H9 (cell line): ENCODE results near the gene TMEM181. TPM values are rescaled to one million over a fixed set of nuclear protein-coding genes. Genes with fewer than 3 reads are reported as not detected.

Experiments
- DNase-seq: peaks from one replicate; pipeline ENCODE4 v3.0.0-alpha.2; 2017
- H2AFZ ChIP-seq: one replicate; pipeline ENCODE4 v1.6.1; 2013; ENCODE audit warnings: mild to moderate bottlenecking, low read length, control low read depth, moderate library complexity
- H2AK5ac ChIP-seq: 2 replicates; pipeline ENCODE4 v1.6.1; 2013; ENCODE audit warnings: low read length, control low read depth, mixed read lengths; ENCODE audit not compliant: insufficient read length
- H2BK120ac ChIP-seq: one replicate; pipeline ENCODE4 v1.6.1; 2013; ENCODE audit warnings: low read depth, mild to moderate bottlenecking, low read length, control low read depth, inconsistent platforms; ENCODE audit not compliant: poor library complexity, severe bottlenecking
- H2BK12ac ChIP-seq: 2 replicates; pipeline ENCODE4 v1.6.1; 2013; ENCODE audit warnings: low read length, control low read depth, mixed read lengths, low read depth; ENCODE audit not compliant: insufficient read length
- H2BK15ac ChIP-seq: 2 replicates; pipeline ENCODE4 v1.6.1; 2013; ENCODE audit warnings: low read depth, low read length, control low read depth
- H2BK20ac ChIP-seq: one replicate; pipeline ENCODE4 v1.6.1; 2013; ENCODE audit warnings: low read depth, mild to moderate bottlenecking, low read length, control low read depth, inconsistent platforms; ENCODE audit not compliant: poor library complexity, severe bottlenecking
- H2BK5ac ChIP-seq: 2 replicates; pipeline ENCODE4 v1.6.1; 2013; ENCODE audit warnings: low read length, control low read depth, mixed read lengths; ENCODE audit not compliant: insufficient read length
- H3K14ac ChIP-seq: 2 replicates; pipeline ENCODE4 v1.6.1; 2013; ENCODE audit warnings: low read length, control low read depth; ENCODE audit not compliant: insufficient read depth
- H3K18ac ChIP-seq: 2 replicates; pipeline ENCODE4 v1.6.1; 2013; ENCODE audit warnings: low read depth, mild to moderate bottlenecking, mixed read lengths, low read length, control low read depth; ENCODE audit not compliant: insufficient read length
- H3K23ac ChIP-seq: 2 replicates; pipeline ENCODE4 v1.6.1; 2013; ENCODE audit warnings: low read length, control low read depth, mixed read lengths, low read depth; ENCODE audit not compliant: insufficient read length
- H3K23me2 ChIP-seq: 2 replicates; pipeline ENCODE4 v1.6.1; 2013; ENCODE audit warnings: low read depth, mild to moderate bottlenecking, mixed read lengths, low read length, control low read depth; ENCODE audit not compliant: insufficient read length, poor library complexity, severe bottlenecking
- H3K27ac ChIP-seq: 2 replicates; pipeline ENCODE4 v1.5.1; 2013; ENCODE audit warnings: low read length, control low read depth, mixed read lengths, low read depth; ENCODE audit not compliant: insufficient read length
- H3K27me3 ChIP-seq: 2 replicates; pipeline ENCODE4 v1.6.1; 2013; ENCODE audit warnings: low read length, control low read depth, inconsistent platforms; ENCODE audit not compliant: insufficient read depth
- H3K4ac ChIP-seq: 2 replicates; pipeline ENCODE4 v1.6.1; 2013; ENCODE audit warnings: low read depth, mild to moderate bottlenecking, control low read depth, inconsistent platforms, low read length, moderate library complexity
- H3K4me1 ChIP-seq: 2 replicates; pipeline ENCODE4 v1.6.1; 2013; ENCODE audit warnings: low read length, control low read depth, inconsistent platforms; ENCODE audit not compliant: insufficient read depth
- H3K4me2 ChIP-seq: 2 replicates; pipeline ENCODE4 v1.6.1; 2013; ENCODE audit warnings: low read length, control low read depth, mixed read lengths; ENCODE audit not compliant: insufficient read length, insufficient read depth
- H3K56ac ChIP-seq: 2 replicates; pipeline ENCODE4 v1.6.1; 2013; ENCODE audit warnings: low read depth, mild to moderate bottlenecking, mixed read lengths, low read length, control low read depth; ENCODE audit not compliant: insufficient read length
- H3K79me1 ChIP-seq: 2 replicates; pipeline ENCODE4 v1.6.1; 2013; ENCODE audit warnings: low read depth, mild to moderate bottlenecking, moderate library complexity, low read length, control low read depth, inconsistent platforms; ENCODE audit not compliant: insufficient read depth, poor library complexity, severe bottlenecking
- H3K79me2 ChIP-seq: 2 replicates; pipeline ENCODE4 v1.6.1; 2013; ENCODE audit warnings: low read length, control low read depth, inconsistent platforms; ENCODE audit not compliant: insufficient read depth
- H3K9ac ChIP-seq: 2 replicates; pipeline ENCODE4 v1.6.1; 2013; ENCODE audit warnings: low read length, control low read depth, mixed read lengths; ENCODE audit not compliant: insufficient read length; ENCODE audit errors: extremely low read depth
- H3K9me3 ChIP-seq: one replicate; pipeline ENCODE4 v1.6.1; 2013; ENCODE audit warnings: low read depth, low read length, inconsistent platforms; ENCODE audit not compliant: control insufficient read depth
- H3T11ph ChIP-seq: one replicate; pipeline ENCODE4 v1.6.1; 2013; ENCODE audit warnings: mild to moderate bottlenecking, low read length, control low read depth, inconsistent platforms
- H4K20me1 ChIP-seq: one replicate; pipeline ENCODE4 v1.6.1; 2013; ENCODE audit not compliant: control insufficient read depth, insufficient read length, insufficient read depth
- H4K5ac ChIP-seq: 2 replicates; pipeline ENCODE4 v1.6.1; 2013; ENCODE audit warnings: low read depth, mild to moderate bottlenecking, mixed read lengths, low read length, control low read depth; ENCODE audit not compliant: insufficient read length
- H4K8ac ChIP-seq: replicated peaks from 2 replicates; pipeline ENCODE4 v1.6.1; 2013; ENCODE audit warnings: low read length, control low read depth, mixed read lengths, low read depth; ENCODE audit not compliant: insufficient read length
- H4K91ac ChIP-seq: 2 replicates; pipeline ENCODE4 v1.6.1; 2013; ENCODE audit warnings: low read depth, mild to moderate bottlenecking, moderate library complexity, mixed read lengths, low read length, control low read depth; ENCODE audit not compliant: insufficient read length
- H3K27ac Mint-ChIP-seq, 3 experiments: 2 replicates in 2 of 3; 3 replicates in 1 of 3; pipeline ENCODE4 v1.8.0; 2020 to 2021; ENCODE audit warnings: mixed read lengths in 3 of 3, mild to moderate bottlenecking in 1 of 3, moderate library complexity in 1 of 3
- H3K27me3 Mint-ChIP-seq: 2 replicates; pipeline ENCODE4 v1.8.0; 2021; ENCODE audit warnings: low read depth, mild to moderate bottlenecking, moderate library complexity, mixed read lengths
- H3K36me3 Mint-ChIP-seq, 3 experiments: 2 replicates in 2 of 3; 3 replicates in 1 of 3; pipeline ENCODE4 v1.8.0; 2020 to 2021; ENCODE audit warnings: low read depth in 3 of 3, mixed read lengths in 3 of 3; ENCODE audit not compliant: insufficient read depth in 1 of 3
- H3K4me1 Mint-ChIP-seq, 2 experiments: 2 replicates each; pipeline ENCODE4 v1.8.0; 2020; ENCODE audit warnings: mixed read lengths in 2 of 2
- H3K4me3 Mint-ChIP-seq, 2 experiments: 2 replicates in 1 of 2; 3 replicates in 1 of 2; pipeline ENCODE4 v1.8.0; 2020 to 2021; ENCODE audit warnings: mild to moderate bottlenecking in 2 of 2, mixed read lengths in 2 of 2, moderate library complexity in 1 of 2
- H3K9me3 Mint-ChIP-seq, 2 experiments: 2 replicates in 1 of 2; 3 replicates in 1 of 2; pipeline ENCODE4 v1.8.0; 2020; ENCODE audit warnings: mild to moderate bottlenecking in 2 of 2, mixed read lengths in 2 of 2, moderate library complexity in 1 of 2
- WGBS: extraction: QIAGEN DNeasy Blood & Tissue Kit; methylation state at CpG from one replicate; pipeline ENCODE4 v1.1.7; 2013; ENCODE audit warnings: missing lambda C conversion rate, low lambda C conversion rate, mixed read lengths; ENCODE audit not compliant: insufficient read length; ENCODE audit errors: extremely low coverage; 5-methylcytosine and 5-hydroxymethylcytosine counted together
- total RNA-seq: library from RNA; stranded (reverse); gene quantifications from 2 replicates; pipeline ENCODE4 v1.2.1, GENCODE V29; 2021
- TF ChIP-seq, protein P1 (sequence below): fragments of 200-600 bp; sonication (generic); conservative IDR thresholded peaks from 3 replicates; pipeline ENCODE4 v1.8.0; 2021; ENCODE audit warnings: antibody characterized with exemption, mild to moderate bottlenecking

The TMEM181 gene
- total RNA-seq, 1 experiment from 2014 or later, result 24.4 TPM

DNA sequence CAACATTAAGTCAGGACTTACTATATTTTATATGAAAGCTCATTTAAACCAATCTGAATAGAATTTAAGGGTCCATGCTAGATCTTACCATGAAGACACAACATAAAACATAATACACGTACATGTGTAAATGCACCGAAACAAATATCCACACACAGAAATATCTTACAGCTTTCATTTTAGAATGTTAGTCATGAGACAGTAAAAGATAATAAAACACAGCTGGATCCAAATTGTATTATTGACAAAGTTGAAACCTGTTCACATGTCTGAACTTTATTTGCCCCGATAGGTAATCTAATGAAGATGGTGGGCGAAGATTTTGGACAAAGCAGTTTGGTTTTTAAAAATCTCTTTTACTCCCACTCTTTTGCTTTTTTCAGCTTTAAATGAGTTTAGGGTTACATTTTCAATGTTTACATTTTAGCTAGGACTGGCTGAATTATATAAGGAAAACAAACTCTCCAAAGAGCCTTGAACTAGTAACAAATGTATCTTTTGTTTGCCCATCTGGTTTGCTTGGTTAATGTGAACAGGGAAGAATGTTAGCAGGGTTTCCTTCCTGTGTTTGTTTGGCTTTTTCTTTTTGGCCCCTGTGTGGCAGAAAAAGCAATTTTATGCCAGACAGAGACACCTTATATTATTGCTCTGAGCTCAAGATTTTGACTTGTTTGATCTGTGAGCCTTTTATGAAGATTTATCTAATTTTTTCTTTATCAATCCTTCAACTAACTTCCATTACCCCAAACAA, 5.1 kb upstream of the TMEM181 start:
- H3K9me3 ChIP-seq, result no peaks in the 10 kb centered on the region
- H2BK5ac ChIP-seq, result no peak overlapping the region
- no peak overlapping the region for H3K56ac ChIP-seq
- no peak overlapping the region for H3K23ac ChIP-seq
- no peak overlapping the region for H4K5ac ChIP-seq
- no peak overlapping the region for H4K91ac ChIP-seq
- H3K79me2 ChIP-seq, result no peaks in the 10 kb centered on the region
- H3K79me1 ChIP-seq, result no peaks in the 10 kb centered on the region
- H3K4me3 Mint-ChIP-seq, result no peak overlapping the region
- no peak overlapping the region for H3K18ac ChIP-seq
- no peak for DNase-seq
- no peak overlapping the region for H3K9ac ChIP-seq
- no CpG with 5 or more reads among the region's 4 CpGs for WGBS
- H2AK5ac ChIP-seq, result no peak overlapping the region
- H3K4me1 Mint-ChIP-seq, result peaks cover 9 to 10% of the 10 kb centered on the region in 2 experiments; a peak in 3 of 4 replicates
- no peak overlapping the region for H2BK120ac ChIP-seq
- H3K36me3 Mint-ChIP-seq, result no peaks in the 10 kb centered on the region
- H3K14ac ChIP-seq, result no peak overlapping the region
- peaks cover 4% of the 10 kb centered on the region for H3K23me2 ChIP-seq
- no peak overlapping the region for H3T11ph ChIP-seq
- H2BK20ac ChIP-seq, result no peak overlapping the region
- H3K4me1 ChIP-seq, result 0 out of 2 replicates have a peak, but pooled peaks cover 4% of the 10 kb centered on the region
- H3K27me3 ChIP-seq, result no peaks in the 10 kb centered on the region
- no peak overlapping the region for H3K27ac ChIP-seq
- H3K27me3 Mint-ChIP-seq, result no peaks in the 10 kb centered on the region
- no peak overlapping the region for H4K8ac ChIP-seq
- no peak overlapping the region for H2BK15ac ChIP-seq
- no peak overlapping the region for H3K4ac ChIP-seq
- no peak overlapping the region for H2BK12ac ChIP-seq
- no peaks in the 10 kb centered on the region for H3K9me3 Mint-ChIP-seq
- TF ChIP-seq, protein P1, sequence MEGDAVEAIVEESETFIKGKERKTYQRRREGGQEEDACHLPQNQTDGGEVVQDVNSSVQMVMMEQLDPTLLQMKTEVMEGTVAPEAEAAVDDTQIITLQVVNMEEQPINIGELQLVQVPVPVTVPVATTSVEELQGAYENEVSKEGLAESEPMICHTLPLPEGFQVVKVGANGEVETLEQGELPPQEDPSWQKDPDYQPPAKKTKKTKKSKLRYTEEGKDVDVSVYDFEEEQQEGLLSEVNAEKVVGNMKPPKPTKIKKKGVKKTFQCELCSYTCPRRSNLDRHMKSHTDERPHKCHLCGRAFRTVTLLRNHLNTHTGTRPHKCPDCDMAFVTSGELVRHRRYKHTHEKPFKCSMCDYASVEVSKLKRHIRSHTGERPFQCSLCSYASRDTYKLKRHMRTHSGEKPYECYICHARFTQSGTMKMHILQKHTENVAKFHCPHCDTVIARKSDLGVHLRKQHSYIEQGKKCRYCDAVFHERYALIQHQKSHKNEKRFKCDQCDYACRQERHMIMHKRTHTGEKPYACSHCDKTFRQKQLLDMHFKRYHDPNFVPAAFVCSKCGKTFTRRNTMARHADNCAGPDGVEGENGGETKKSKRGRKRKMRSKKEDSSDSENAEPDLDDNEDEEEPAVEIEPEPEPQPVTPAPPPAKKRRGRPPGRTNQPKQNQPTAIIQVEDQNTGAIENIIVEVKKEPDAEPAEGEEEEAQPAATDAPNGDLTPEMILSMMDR, result no peak
- no peaks in the 10 kb centered on the region for H4K20me1 ChIP-seq
- no peak overlapping the region for H3K4me2 ChIP-seq
- H3K27ac Mint-ChIP-seq, result no peak overlapping the region
- no peak overlapping the region for H2AFZ ChIP-seq
